AG08395 (cell line): Measurements from ENCODE around the gene MORN1.
"Not testable (repeated sequence)": the region's sequence is repeated elsewhere in the genome, so short reads cannot be mapped to it uniquely, and the experiment has no call there.

Source experiments
- DNase-seq: peaks from one replicate; pipeline ENCODE4 v3.0.0; 2012; ENCODE audit warnings: mixed read lengths, low spot score

MORN1 gene

GRCh38 chr1:2337081-2337480 is 54.3 kb downstream of the MORN1 start:
- DNase-seq = no peak

- no peak for DNase-seq
Measured at GRCh38 chr1:2336499-2336898, 54.9 kb downstream of the MORN1 start.

- no peak for DNase-seq
Measured at GRCh38 chr1:2335721-2336455, 55.5 kb downstream of the MORN1 start.

GRCh38 chr1:2334883-2335534 is 56.3 kb downstream of the MORN1 start:
- no peak for DNase-seq

GRCh38 chr1:2334366-2334765 is 57.0 kb downstream of the MORN1 start:
- no peak for DNase-seq

GRCh38 chr1:2331580-2331979 is 59.8 kb downstream of the MORN1 start:
- not testable (repeated sequence) for DNase-seq

GRCh38 chr1:2331200-2331544 is 60.2 kb downstream of the MORN1 start:
- DNase-seq = no peak

GRCh38 chr1:2330519-2331199 is 60.7 kb downstream of the MORN1 start:
- peak; percentile 92 for DNase-seq

GRCh38 chr1:2330035-2330434 is 61.3 kb downstream of the MORN1 start:
- no peak for DNase-seq

GRCh38 chr1:2328676-2329455 is 62.5 kb downstream of the MORN1 start:
- no peak for DNase-seq

- no peak for DNase-seq
Measured at GRCh38 chr1:2327841-2328240, 63.5 kb downstream of the MORN1 start.

GRCh38 chr1:2327162-2327561 is 64.2 kb downstream of the MORN1 start:
- DNase-seq = not testable (repeated sequence)

- no peak for DNase-seq
Measured at GRCh38 chr1:2326524-2326923, 64.8 kb downstream of the MORN1 start.

- no peak for DNase-seq
Measured at GRCh38 chr1:2324553-2325366, 66.6 kb downstream of the MORN1 start.

GRCh38 chr1:2323451-2323974 is 67.8 kb downstream of the MORN1 start:
- no peak for DNase-seq

GRCh38 chr1:2322581-2323211 is 68.7 kb downstream of the MORN1 start:
- peak; percentile 65 for DNase-seq

GRCh38 chr1:2322065-2322571 is 69.2 kb downstream of the MORN1 start:
- DNase-seq = peak; percentile 95

- DNase-seq = no peak
Measured at GRCh38 chr1:2320760-2321667, 70.3 kb downstream of the MORN1 start.

GRCh38 chr1:2320006-2320405 is 71.3 kb downstream of the MORN1 start:
- no peak for DNase-seq

GRCh38 chr1:2319291-2319690 is 72.1 kb downstream of the MORN1 start:
- no peak for DNase-seq
